Prostate gland (tissue), 2 donors: ENCODE results near the gene MADD. TPM values are rescaled to one million over a fixed set of nuclear protein-coding genes. Genes with fewer than 3 reads are reported as not detected.
A peak's percentile ranks its signal among the peaks of the same experiment; 100 is the strongest.

Experiments used
- DNase-seq: peaks from one replicate; pipeline ENCODE4 v3.0.0-alpha.2; 2019; ENCODE audit warnings: low spot score
- H3K27ac ChIP-seq, 2 donors: fragments of 200-600 bp; sonication (generic); 2 replicates each; pipeline ENCODE4 v1.5.1; 2017 to 2019
- H3K27me3 ChIP-seq: fragments of 200-600 bp; sonication (generic); replicated peaks from 2 replicates; pipeline ENCODE4 v1.5.1; 2019; ENCODE audit not compliant: insufficient read depth
- H3K36me3 ChIP-seq, 2 donors: fragments of 200-600 bp; sonication (generic); 1 replicate in 1 of 2; 2 replicates in 1 of 2; pipeline versions ENCODE4 v1.5.1 to v1.8.1; 2017 to 2019
- H3K4me1 ChIP-seq: fragments of 200-600 bp; sonication (generic); replicated peaks from 2 replicates; pipeline ENCODE4 v1.5.1; 2019
- H3K4me3 ChIP-seq, 2 donors: fragments of 200-600 bp; sonication (generic); 2 replicates each; pipeline ENCODE4 v1.5.1; 2017 to 2019
- H3K9me3 ChIP-seq: fragments of 200-600 bp; sonication (generic); 2 replicates; pipeline ENCODE4 v1.5.1; 2017
- CTCF ChIP-seq, 4 experiments: fragments of 200-600 bp in 2 of 4; fragments of 450-650 bp in 2 of 4; sonication (generic) in 2 of 4; IDR thresholded peaks; 1 replicate in 3 of 4; 2 replicates in 1 of 4; pipeline ENCODE4 v1.5.1; 2016 to 2019; ENCODE audit warnings: antibody characterized with exemption in 4 of 4, mild to moderate bottlenecking in 2 of 4, moderate library complexity in 2 of 4
- POLR2A ChIP-seq: fragments of 450-650 bp; IDR thresholded peaks from one replicate; pipeline ENCODE4 v1.6.1; 2016; ENCODE audit warnings: antibody characterized with exemption, mild to moderate bottlenecking
- POLR2AphosphoS5 ChIP-seq: sonication (generic); formaldehyde crosslinking; IDR thresholded peaks from one replicate; pipeline ENCODE4 v1.6.1; 2017; ENCODE audit warnings: antibody characterized with exemption
- WGBS: methylation state at CpG from one replicate; pipeline ENCODE4 v1.1.5; 2018; 5-methylcytosine and 5-hydroxymethylcytosine counted together
- intact Hi-C: fragments of 100-400 bp; cut with DNase I; formaldehyde crosslinking; loops from one replicate; pipeline ENCODE4 v1.14.2; 2022
- total RNA-seq, 2 donors: library from RNA; depleted of rRNA; stranded (reverse); fragments of >200 nt; gene quantifications; one replicate each; pipeline ENCODE4 v1.1.0, GENCODE V29; 2016

The MADD gene
- total RNA-seq, 2 donors from 2014 or later, result 53.6 to 87.3 TPM

GRCh38 chr11:47377571-47378009, 107.7 kb downstream of the MADD start:
- peak overlapping the region in 1 of 2 donors; percentile 10 for H3K4me3 ChIP-seq
- no peak overlapping the region for H3K27ac ChIP-seq
- TF ChIP-seq CTCF (IDR thresholded peaks at IDR 0.05) (no peak), POLR2AphosphoS5 (no peak), POLR2A (no peak)
- no peaks in the 10 kb centered on the region for H3K36me3 ChIP-seq
- no peaks in the 10 kb centered on the region for H3K27me3 ChIP-seq
- no peaks in the 10 kb centered on the region for H3K9me3 ChIP-seq
- no peak for DNase-seq
- intact Hi-C loops, result loop anchor here (10.0 kb wide), 1 partner anchor 477 kb away; no protein-coding TSS in a partner anchor
- WGBS, result 88% methylated on average over 5 of the region's 5 CpGs
- no peaks in the 10 kb centered on the region for H3K4me1 ChIP-seq

- no peaks in the 10 kb centered on the region for H3K36me3 ChIP-seq
- TF ChIP-seq CTCF (IDR thresholded peaks at IDR 0.05) (no peak), POLR2AphosphoS5 (no peak), POLR2A (no peak)
- H3K4me1 ChIP-seq, result no peaks in the 10 kb centered on the region
- peak within 1 kb of the TSS; percentile 3 to 10 for H3K4me3 ChIP-seq
- DNase-seq, result no peak
- no peaks in the 10 kb centered on the region for H3K27me3 ChIP-seq
- intact Hi-C loops, result loop anchor here (10.0 kb wide), 1 partner anchor 477 kb away; no protein-coding TSS in a partner anchor
- H3K9me3 ChIP-seq, result no peaks in the 10 kb centered on the region
- WGBS, result 62% methylated on average over 18 of the region's 31 CpGs
- H3K27ac ChIP-seq, result no peak within 1 kb of the TSS
Observed at GRCh38 chr11:47378010-47378835, 108.3 kb downstream of the MADD start, which contains the start of gene SPI1. TSS of gene SPI1 (minus strand) at chr11:47378547. CDS start at chr11:47378353, 194 bp downstream.

GRCh38 chr11:47378836-47379170, 108.9 kb downstream of the MADD start:
- DNase-seq, result no peak
- TF ChIP-seq POLR2AphosphoS5 (no peak), CTCF (IDR thresholded peaks at IDR 0.05) (no peak), POLR2A (no peak)
- intact Hi-C loops, result loop anchor here (10.0 kb wide), 1 partner anchor 476 kb away; no protein-coding TSS in a partner anchor

GRCh38 chr11:47379317-47379716, 109.4 kb downstream of the MADD start:
- intact Hi-C loops, result loop anchor here (10.0 kb wide), 1 partner anchor 475 kb away; no protein-coding TSS in a partner anchor
- WGBS, result 83% methylated on average over 2 of the region's 2 CpGs

More at GRCh38 chr11:47378836-47379170, 108.9 kb downstream of the MADD start:
- Histone ChIP-seq H3K4me3 (no peak overlapping the region), H3K4me1 (no peaks in the 10 kb centered on the region), H3K36me3 (no peaks in the 10 kb centered on the region), H3K27ac (no peak overlapping the region), H3K27me3 (no peaks in the 10 kb centered on the region), H3K9me3 (no peaks in the 10 kb centered on the region)

More at GRCh38 chr11:47379317-47379716, 109.4 kb downstream of the MADD start:
- no peak for TF ChIP-seq CTCF (IDR thresholded peaks at IDR 0.05)
- TF ChIP-seq POLR2AphosphoS5, result no peak
- TF ChIP-seq POLR2A, result no peak
- Histone ChIP-seq H3K4me1 (no peaks in the 10 kb centered on the region), H3K36me3 (no peaks in the 10 kb centered on the region), H3K27ac (no peak overlapping the region), H3K27me3 (no peaks in the 10 kb centered on the region), H3K9me3 (no peaks in the 10 kb centered on the region), H3K4me3 (no peak overlapping the region)
- DNase-seq, result no peak

Other genes starting within 250 kb of the MADD start
- 100 to 1,000 TPM; 111 to 146 TPM for gene ARFGAP2, start 93.3 kb upstream of the MADD start, total RNA-seq
- 10 to 100 TPM; 38.3 to 92.3 TPM for gene PACSIN3, start 83.7 kb upstream of the MADD start, total RNA-seq
- gene DDB2, start 55.2 kb upstream of the MADD start, total RNA-seq, result 10 to 100 TPM; 27.4 to 41.3 TPM
- 100 to 1,000 TPM in 1 of 2 donors, 10 to 100 TPM in 1; 94.6 to 104 TPM for gene ACP2, start 21.3 kb upstream of the MADD start, total RNA-seq
- gene NR1H3, start 12.1 kb upstream of the MADD start, total RNA-seq, result 10 to 100 TPM; 31.8 to 34.2 TPM
- under 1 TPM in 1 of 2 donors, not detected in 1; 0.91 TPM for gene MYBPC3, start 82.6 kb downstream of the MADD start, total RNA-seq
- gene SPI1, start 108.4 kb downstream of the MADD start, total RNA-seq, result 10 to 100 TPM in 1 of 2 donors, 1 to 10 TPM in 1; 6.8 to 13.4 TPM
- 10 to 100 TPM; 53.1 to 93.7 TPM for gene SLC39A13, start 138.5 kb downstream of the MADD start, total RNA-seq
- gene PSMC3, start 156.3 kb downstream of the MADD start, total RNA-seq, result 100 to 1,000 TPM in 1 of 2 donors, 10 to 100 TPM in 1; 99.2 to 133 TPM
- 1 to 10 TPM in 1 of 2 donors, not detected in 1; 1.3 TPM for gene RAPSN, start 179.0 kb downstream of the MADD start, total RNA-seq